Ishikawa (cell line): ENCODE data around the gene WDFY1.

Experiments used
- CEBPB ChIP-seq: IDR thresholded peaks from 2 replicates; pipeline ENCODE4 v1.6.1; 2012
- CREB1 ChIP-seq: IDR thresholded peaks from 2 replicates; pipeline ENCODE4 v1.6.1; 2012; ENCODE audit warnings: low read depth
- EGR1 ChIP-seq: IDR thresholded peaks from 2 replicates; pipeline ENCODE4 v1.6.1; 2012
- EP300 ChIP-seq: IDR thresholded peaks from 2 replicates; pipeline ENCODE4 v1.6.1; 2012; ENCODE audit warnings: borderline replicate concordance
- FOXM1 ChIP-seq: IDR thresholded peaks from 2 replicates; pipeline ENCODE4 v1.6.1; 2012; ENCODE audit warnings: low read depth, borderline replicate concordance
- MAX ChIP-seq: IDR thresholded peaks from 2 replicates; pipeline ENCODE4 v1.6.1; 2012
- NFIC ChIP-seq: IDR thresholded peaks from 2 replicates; pipeline ENCODE4 v1.6.1; 2012
- RAD21 ChIP-seq: IDR thresholded peaks from 2 replicates; pipeline ENCODE4 v1.6.1; 2012; ENCODE audit warnings: low read depth
- REST ChIP-seq: IDR thresholded peaks from 2 replicates; pipeline ENCODE4 v1.6.1; 2012; ENCODE audit warnings: low read depth, mild to moderate bottlenecking
- TAF1 ChIP-seq: IDR thresholded peaks from 2 replicates; pipeline ENCODE4 v1.6.1; 2012; ENCODE audit warnings: low read depth, mild to moderate bottlenecking
- TCF12 ChIP-seq: IDR thresholded peaks from 2 replicates; pipeline ENCODE4 v1.6.1; 2012; ENCODE audit warnings: low read depth
- TEAD4 ChIP-seq: IDR thresholded peaks from 2 replicates; pipeline ENCODE4 v1.6.1; 2012
- USF1 ChIP-seq: IDR thresholded peaks from 2 replicates; pipeline ENCODE4 v1.6.1; 2012
- YY1 ChIP-seq: IDR thresholded peaks from 2 replicates; pipeline ENCODE4 v1.6.1; 2012; ENCODE audit warnings: low read depth
- ZBTB7A ChIP-seq: IDR thresholded peaks from 2 replicates; pipeline ENCODE4 v1.6.1; 2012; ENCODE audit warnings: low read depth

Gene WDFY1

DNA sequence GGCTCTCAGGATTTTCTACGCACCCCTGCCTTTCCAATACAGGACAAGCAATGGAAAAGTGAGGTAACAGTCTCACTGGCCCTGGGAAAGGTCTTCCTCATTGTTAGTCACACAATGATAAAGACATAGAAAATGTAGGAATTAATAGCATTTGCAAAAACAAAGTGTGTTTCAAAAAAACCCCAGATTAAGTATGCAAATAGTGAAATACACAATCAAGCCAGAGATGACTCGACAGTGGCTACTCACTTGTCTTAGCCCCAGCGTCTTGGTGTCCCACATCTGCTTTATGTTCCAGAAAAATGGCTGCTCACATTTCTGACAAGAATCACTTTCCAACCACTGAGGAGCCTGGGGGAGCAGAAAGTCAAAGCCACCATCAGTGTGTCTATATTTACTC is 60.7 kb downstream of the WDFY1 start:
- no peak for TF ChIP-seq FOXM1
- no peak for TF ChIP-seq EP300
- no peak for TF ChIP-seq RAD21
- no peak for TF ChIP-seq YY1
- no peak for TF ChIP-seq CEBPB
- TF ChIP-seq TEAD4 = no peak
- TF ChIP-seq EGR1 = no peak
- TF ChIP-seq MAX = no peak
- TF ChIP-seq NFIC = no peak
- no peak for TF ChIP-seq USF1
- TF ChIP-seq TAF1 = no peak
- no peak for TF ChIP-seq ZBTB7A
- TF ChIP-seq TCF12 = no peak
- no peak for TF ChIP-seq REST
- TF ChIP-seq CREB1 = no peak

DNA sequence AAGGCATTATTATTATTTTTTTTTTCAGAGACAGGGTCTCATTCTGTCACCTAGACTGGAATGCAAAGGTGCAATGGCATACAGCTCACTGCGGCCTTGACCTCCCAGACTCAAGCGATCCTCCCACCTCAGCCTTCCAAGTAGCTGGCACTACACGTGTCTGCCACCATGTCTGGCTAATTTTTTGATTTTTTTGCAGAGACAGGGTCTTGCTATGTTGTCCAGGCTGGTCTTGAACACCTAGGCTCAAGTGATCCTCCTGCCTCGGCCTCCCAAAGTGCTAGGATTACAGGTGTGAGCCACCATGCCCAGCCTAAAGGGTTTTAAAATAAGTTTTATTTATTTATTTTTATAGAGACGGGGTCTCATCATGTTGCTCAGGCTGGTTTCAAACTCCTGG is 62.4 kb downstream of the WDFY1 start:
- TF ChIP-seq REST (no peak), EP300 (no peak), TAF1 (no peak), ZBTB7A (no peak), MAX (no peak), TEAD4 (no peak), CREB1 (no peak)

- TF ChIP-seq USF1 (no peak), MAX (no peak), EGR1 (no peak), TCF12 (no peak), REST (no peak), CEBPB (no peak), RAD21 (no peak), ZBTB7A (no peak)
Measured at GRCh38 chr2:223880796-223881195, 64.3 kb downstream of the WDFY1 start.

- TF ChIP-seq MAX (no peak), RAD21 (no peak), NFIC (no peak), CREB1 (no peak), YY1 (no peak), TCF12 (no peak), FOXM1 (no peak), EGR1 (no peak), CEBPB (no peak), USF1 (no peak), EP300 (no peak), REST (no peak)
Measured at GRCh38 chr2:223877721-223878410, 67.3 kb downstream of the WDFY1 start.
